H1 (cell line): ENCODE measurements around the gene ADNP2. TPM values are rescaled to one million over a fixed set of nuclear protein-coding genes. Genes with fewer than 3 reads are reported as not detected.
A peak's percentile ranks its signal among the peaks of the same experiment; 100 is the strongest.

ENCODE experiments used
- CTCF ChIA-PET: fragments of 300-600 bp; sonication (Branson Sonifier 250); formaldehyde crosslinking; loops from one replicate; lab custom pipeline; 2021; ENCODE audit not compliant: partially characterized antibody; lab: Charles Lee
- POLR2A ChIA-PET: fragments of 300-600 bp; sonication (Branson Sonifier 250); formaldehyde crosslinking; loops from one replicate; lab custom pipeline; 2021; ENCODE audit warnings: inconsistent platforms; ENCODE audit not compliant: partially characterized antibody; lab: Charles Lee
- DNase-seq, 2 experiments: peaks; one replicate each; pipeline versions ENCODE4 v3.0.0 to v3.0.0-alpha.2; 2010 to 2022; ENCODE audit warnings: low spot score in 2 of 2, low read depth in 1 of 2, mixed read lengths in 1 of 2
- FAIRE-seq: peaks from 2 replicates; lab custom pipeline; 2011; peaks lifted over from hg19 to GRCh38; lab: Jason Lieb, UNC
- H2AFZ ChIP-seq: 2 replicates; pipeline ENCODE4 v1.8.1; 2012; ENCODE audit warnings: low read length, inconsistent platforms
- H2AK5ac ChIP-seq: 2 replicates; pipeline ENCODE4 v1.6.1; 2013; ENCODE audit warnings: low read depth, low read length
- H2BK120ac ChIP-seq: replicated peaks from 2 replicates; pipeline ENCODE3; 2013; ENCODE audit warnings: low read depth, low read length, inconsistent platforms
- H2BK12ac ChIP-seq: 2 replicates; pipeline ENCODE4 v1.6.1; 2013; ENCODE audit warnings: low read depth, low read length
- H2BK15ac ChIP-seq: 2 replicates; pipeline ENCODE4 v1.6.1; 2013; ENCODE audit warnings: low read length
- H2BK20ac ChIP-seq: 2 replicates; pipeline ENCODE4 v1.6.1; 2013; ENCODE audit warnings: low read length
- H2BK5ac ChIP-seq: 2 replicates; pipeline ENCODE4 v1.6.1; 2013; ENCODE audit warnings: low read depth, low read length
- H3K14ac ChIP-seq: 2 replicates; pipeline ENCODE4 v1.6.1; 2013; ENCODE audit warnings: inconsistent platforms; ENCODE audit not compliant: insufficient read length
- H3K18ac ChIP-seq: 2 replicates; pipeline ENCODE4 v1.6.1; 2013; ENCODE audit warnings: low read length; ENCODE audit errors: extremely low read depth
- H3K23ac ChIP-seq: 2 replicates; pipeline ENCODE4 v1.6.1; 2013; ENCODE audit warnings: inconsistent platforms; ENCODE audit not compliant: insufficient read length
- H3K23me2 ChIP-seq: 2 replicates; pipeline ENCODE4 v1.6.1; 2013; ENCODE audit warnings: low read depth, low read length
- H3K27ac ChIP-seq: 2 replicates; pipeline ENCODE4 v1.6.1; 2011; ENCODE audit warnings: low read depth, low read length, inconsistent platforms
- H3K27me3 ChIP-seq, 4 experiments: replicated peaks in 1 of 4; 1 replicate in 1 of 4; 2 replicates in 3 of 4; pipeline versions ENCODE4 v1.6.1 to v1.8.1; 2011 to 2013; ENCODE audit warnings: low read length in 3 of 4, mild to moderate bottlenecking in 3 of 4, inconsistent platforms in 2 of 4, mixed read lengths in 2 of 4, moderate library complexity in 1 of 4; ENCODE audit not compliant: control insufficient read depth in 3 of 4, insufficient read depth in 3 of 4; ENCODE audit errors: extremely low read depth in 1 of 4
- H3K36me3 ChIP-seq, 4 experiments: 2 replicates each; pipeline versions ENCODE4 v1.6.1 to v1.8.1; 2011 to 2013; ENCODE audit warnings: mild to moderate bottlenecking in 4 of 4, low read length in 3 of 4, moderate library complexity in 2 of 4, control low read depth in 1 of 4, inconsistent platforms in 1 of 4; ENCODE audit not compliant: insufficient read depth in 4 of 4, control insufficient read depth in 2 of 4
- H3K4ac ChIP-seq: replicated peaks from 2 replicates; pipeline ENCODE3; 2013; ENCODE audit warnings: low read length, low read depth, mixed read lengths, inconsistent platforms; ENCODE audit not compliant: insufficient read length
- H3K4me1 ChIP-seq, 4 experiments: replicated peaks in 1 of 4; 1 replicate in 1 of 4; 2 replicates in 3 of 4; pipeline versions ENCODE4 v1.6.1 to v1.8.1; 2011 to 2013; ENCODE audit warnings: low read length in 3 of 4, inconsistent platforms in 2 of 4, mixed read lengths in 1 of 4; ENCODE audit not compliant: insufficient read depth in 4 of 4, control insufficient read depth in 3 of 4
- H3K4me2 ChIP-seq, 2 experiments: 2 replicates each; pipeline versions ENCODE4 v1.6.1 to v1.8.1; 2011 to 2013; ENCODE audit warnings: low read depth in 2 of 2, low read length in 2 of 2, control low read depth in 1 of 2, inconsistent platforms in 1 of 2, mild to moderate bottlenecking in 1 of 2; ENCODE audit not compliant: insufficient read depth in 1 of 2
- H3K4me3 ChIP-seq, 4 experiments: fragments of 200-600, 300-600 bp in 1 of 4; sonication (generic), shearing (Covaris generic), sonication (Bioruptor Twin) in 1 of 4; 2 replicates each; pipeline versions ENCODE4 v1.5.1 to v1.8.1; 2011 to 2016; ENCODE audit warnings: low read length in 4 of 4, low read depth in 3 of 4, control low read depth in 2 of 4, inconsistent platforms in 2 of 4, mild to moderate bottlenecking in 2 of 4, mixed read lengths in 1 of 4, moderate library complexity in 1 of 4; ENCODE audit not compliant: insufficient read depth in 2 of 4; ENCODE audit errors: extremely low read depth in 1 of 4
- H3K56ac ChIP-seq: replicated peaks from 2 replicates; pipeline ENCODE3; 2013; ENCODE audit warnings: low read depth, mild to moderate bottlenecking, mixed read lengths, low read length, inconsistent platforms; ENCODE audit not compliant: insufficient read length
- H3K79me1 ChIP-seq: 2 replicates; pipeline ENCODE4 v1.6.1; 2013; ENCODE audit warnings: low read depth, low read length, control low read depth
- H3K79me2 ChIP-seq, 2 experiments: 2 replicates each; pipeline versions ENCODE4 v1.6.1 to v1.8.1; 2012 to 2013; ENCODE audit warnings: low read length in 2 of 2, mild to moderate bottlenecking in 2 of 2, inconsistent platforms in 1 of 2; ENCODE audit not compliant: insufficient read depth in 2 of 2, control insufficient read depth in 1 of 2
- H3K9ac ChIP-seq, 4 experiments: replicated peaks in 1 of 4; 1 replicate in 1 of 4; 2 replicates in 3 of 4; pipeline versions ENCODE4 v1.6.1 to v1.8.1; 2011 to 2013; ENCODE audit warnings: low read depth in 3 of 4, low read length in 3 of 4, control low read depth in 2 of 4, mild to moderate bottlenecking in 2 of 4, moderate library complexity in 2 of 4, inconsistent platforms in 1 of 4; ENCODE audit errors: extremely low read depth in 1 of 4
- H3K9me3 ChIP-seq, 2 experiments: 2 replicates each; pipeline versions ENCODE4 v1.6.1 to v1.8.1; 2012 to 2013; ENCODE audit warnings: mild to moderate bottlenecking in 2 of 2, moderate library complexity in 2 of 2, control low read depth in 1 of 2, inconsistent platforms in 1 of 2, low read depth in 1 of 2, low read length in 1 of 2, mixed read lengths in 1 of 2; ENCODE audit not compliant: insufficient read depth in 2 of 2
- H4K20me1 ChIP-seq, 2 experiments: replicated peaks in 1 of 2; 2 replicates each; pipeline versions ENCODE3 to v1.8.1; 2011 to 2013; ENCODE audit warnings: inconsistent platforms in 2 of 2, low read length in 2 of 2, mild to moderate bottlenecking in 1 of 2; ENCODE audit not compliant: insufficient read depth in 2 of 2, control insufficient read depth in 1 of 2
- H4K5ac ChIP-seq: 2 replicates; pipeline ENCODE4 v1.6.1; 2013; ENCODE audit warnings: low read length, low read depth, mixed read lengths, inconsistent platforms; ENCODE audit not compliant: insufficient read length
- H4K8ac ChIP-seq: 2 replicates; pipeline ENCODE4 v1.8.0; 2013; ENCODE audit warnings: mild to moderate bottlenecking, moderate library complexity, low read length, inconsistent platforms; ENCODE audit not compliant: insufficient read depth; ENCODE audit errors: extremely low read depth
- H4K91ac ChIP-seq: replicated peaks from 2 replicates; pipeline ENCODE3; 2013; ENCODE audit warnings: low read length, mixed read lengths, inconsistent platforms; ENCODE audit not compliant: insufficient read length
- KDM5A ChIP-seq: fragments of 200-600 bp; IDR thresholded peaks from 2 replicates; pipeline ENCODE4 v1.7.1; 2012; ENCODE audit warnings: mild to moderate bottlenecking, low read length, inconsistent platforms, mixed read lengths
- NRF1 ChIP-seq: IDR thresholded peaks from 2 replicates; pipeline ENCODE4 v1.6.1; 2011; ENCODE audit warnings: mild to moderate bottlenecking, low read depth, low read length, improper control_type of control experiment
- RAD21 ChIP-seq, 2 experiments: IDR thresholded peaks in 1 of 2; conservative IDR thresholded peaks in 1 of 2; 2 replicates each; pipeline ENCODE4 v1.6.1; 2011; ENCODE audit warnings: low read depth in 2 of 2, low read length in 2 of 2, improper control_type of control experiment in 1 of 2, inconsistent platforms in 1 of 2, mild to moderate bottlenecking in 1 of 2, moderate library complexity in 1 of 2
- SP2 ChIP-seq: IDR thresholded peaks from 2 replicates; pipeline ENCODE4 v1.6.1; 2012; ENCODE audit warnings: mild to moderate bottlenecking, low read length, inconsistent platforms
- WGBS, 2 experiments: shearing (Covaris generic) in 1 of 2; methylation state at CpG; one replicate each; pipeline versions ENCODE4 v1.1.6 to v1.1.7; 2013 to 2015; ENCODE audit warnings: low lambda C conversion rate in 2 of 2, mixed read lengths in 2 of 2, inconsistent platforms in 1 of 2, low coverage in 1 of 2, missing lambda C conversion rate in 1 of 2; ENCODE audit not compliant: insufficient replicate concordance in 2 of 2, insufficient coverage in 1 of 2, insufficient read length in 1 of 2; ENCODE audit errors: extremely low coverage in 1 of 2, missing lambda C conversion rate in 1 of 2; 5-methylcytosine and 5-hydroxymethylcytosine counted together
- polyA plus RNA-seq, 7 experiments: library from polyadenylated mRNA; depleted of rRNA in 3 of 7; stranded (reverse) in 5 of 7; unstranded in 2 of 7; fragments of >200 nt in 5 of 7; fragments of 200-250 nt in 2 of 7; gene quantifications; 1 replicate in 5 of 7; 2 replicates in 1 of 7; 4 replicates in 1 of 7; pipeline versions ENCODE4 v1.2.1 to v1.2.3, GENCODE V29; 2011 to 2013; ENCODE audit warnings: missing spikeins in 2 of 7, mixed read lengths in 2 of 7
- total RNA-seq: library from RNA; stranded (reverse); fragmentation: NEBNext Ultra II Directional; extraction: Animal tissue kit (Norgen Biotek cat#: 25700); gene quantifications from 2 replicates; pipeline ENCODE4 v1.2.1, GENCODE V29; 2021
- TF ChIP-seq, protein P1 (sequence below): IDR thresholded peaks from 2 replicates; pipeline ENCODE4 v1.6.1; 2012; ENCODE audit warnings: inconsistent platforms
- TF ChIP-seq, protein P2 (sequence below): IDR thresholded peaks from 2 replicates; pipeline ENCODE4 v1.6.1; 2012; ENCODE audit warnings: inconsistent platforms

The ADNP2 gene
- total and polyA plus RNA-seq, 2 of the 8 experiments (the other 6 are each of a cell fraction or from before 2014, with no cell fraction given): 25.1 to 61.6 TPM

DNA sequence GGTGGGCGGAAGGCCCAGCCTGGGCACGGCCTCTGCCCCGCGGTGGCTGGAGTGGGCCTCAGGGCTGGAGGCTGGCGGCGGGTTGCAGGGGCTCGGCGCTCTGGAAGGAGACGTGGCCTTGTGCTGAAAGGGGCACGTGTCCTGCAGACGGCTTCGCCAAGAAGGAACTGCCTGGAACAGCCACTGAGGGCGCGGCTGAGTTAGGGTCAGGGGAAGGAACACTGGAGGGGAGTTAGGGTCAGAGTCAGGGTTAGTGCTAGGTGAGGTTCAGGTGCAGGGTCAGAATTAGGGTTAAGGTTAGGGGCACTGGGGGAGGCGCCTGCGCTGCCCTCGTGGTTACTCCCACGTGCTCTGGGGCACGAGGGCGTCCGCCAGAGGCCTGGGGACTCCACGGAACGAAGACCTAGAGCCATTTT lies 933 bp upstream of the ADNP2 start:
- Histone ChIP-seq H3K36me3 (peaks cover 0 to 8% (median 0%) of the 10 kb centered on the region in 4 experiments; a peak in 2 of 8 replicates), H3K23me2 (peaks cover 4% of the 10 kb centered on the region; the same call in 1 of the 2 replicates), H4K5ac (peak overlapping the region; percentile 9), H3K79me1 (no peaks in the 10 kb centered on the region), H3K27ac (no peak overlapping the region), H2AFZ (no peak overlapping the region), H3K9me3 (no peaks in the 10 kb centered on the region; a peak in 1 of 4 replicates), H2BK5ac (peak overlapping the region; percentile 26; the same call in 1 of the 2 replicates), H2BK12ac (peak overlapping the region; percentile 79; the same call in 1 of the 2 replicates), H3K4me3 (no peak overlapping the region), H4K91ac (peak overlapping the region; percentile 44), H3K4me1 (peaks cover 7 to 30% (median 27%) of the 10 kb centered on the region in 4 experiments), H3K27me3 (no peaks in the 10 kb centered on the region), H4K8ac (no peak overlapping the region), H3K23ac (no peak overlapping the region), H3K4ac (peak overlapping the region; percentile 38), H4K20me1 (peaks cover 8 to 16% of the 10 kb centered on the region in 2 experiments), H3K9ac (no peak overlapping the region)
- DNase-seq: no peak
- no peak for FAIRE-seq
- ChIA-PET CTCF (interaction anchor here (0.7 kb wide), 1 partner anchor 76 kb away, joined by 3 read pairs; no protein-coding TSS in a partner anchor), POLR2A (interaction anchor here (0.8 to 1.3 kb wide), 6 partner anchors 11 to 148 kb away, joined by 3 to 8 read pairs (median 4); partner anchors contain the start of gene RBFA)
- TF ChIP-seq RAD21 (IDR thresholded peaks at IDR 0.05 in 1 of 2, conservative IDR thresholded peaks at IDR 0.05 in 1 of 2; ENCODE audit: low read depth in 2 of 2, low read length in 2 of 2) (no peak), KDM5A (no peak), NRF1 (no peak), SP2 (no peak)
- TF ChIP-seq, protein P1, sequence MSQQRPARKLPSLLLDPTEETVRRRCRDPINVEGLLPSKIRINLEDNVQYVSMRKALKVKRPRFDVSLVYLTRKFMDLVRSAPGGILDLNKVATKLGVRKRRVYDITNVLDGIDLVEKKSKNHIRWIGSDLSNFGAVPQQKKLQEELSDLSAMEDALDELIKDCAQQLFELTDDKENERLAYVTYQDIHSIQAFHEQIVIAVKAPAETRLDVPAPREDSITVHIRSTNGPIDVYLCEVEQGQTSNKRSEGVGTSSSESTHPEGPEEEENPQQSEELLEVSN: peak; percentile 43; the same call in 1 of the 2 replicates
- TF ChIP-seq, protein P2, sequence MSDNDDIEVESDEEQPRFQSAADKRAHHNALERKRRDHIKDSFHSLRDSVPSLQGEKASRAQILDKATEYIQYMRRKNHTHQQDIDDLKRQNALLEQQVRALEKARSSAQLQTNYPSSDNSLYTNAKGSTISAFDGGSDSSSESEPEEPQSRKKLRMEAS: peak; percentile 71
- TF ChIP-seq, all 59 proteins: peak for 2
- no peak overlapping the region for H2BK120ac ChIP-seq
- H3K18ac ChIP-seq: peak overlapping the region; percentile 24; the same call in 1 of the 2 replicates
- peaks cover 23 to 35% of the 10 kb centered on the region in 2 experiments for H3K79me2 ChIP-seq
- H3K14ac ChIP-seq: no peak overlapping the region
- H2AK5ac ChIP-seq: no peak overlapping the region; the same call in 1 of the 2 replicates
- no peak overlapping the region for H3K56ac ChIP-seq
- WGBS, 2 experiments: 94% methylated on average over 21 of the region's 23 CpGs; no CpG with 5 or more reads in 1 of the 2 experiments
- H2BK20ac ChIP-seq: 0 out of 2 replicates have a peak overlapping the region, but pooled peaks have one; percentile 15
- H3K4me2 ChIP-seq: 0 out of 4 replicates have a peak overlapping the region, but pooled peaks of 1 of the 2 experiments have one; percentile 33
- H2BK15ac ChIP-seq: peak overlapping the region; percentile 33; the same call in 1 of the 2 replicates
